Hematopoietic multipotent progenitor cell (in vitro differentiated cells): ENCODE results near the gene SIK2. TPM values are rescaled to one million over a fixed set of nuclear protein-coding genes. Genes with fewer than 3 reads are reported as not detected.

Experiments
- DNase-seq, 3 donors: peaks; one replicate each; pipeline ENCODE4 v3.0.0-alpha.2; 2011 to 2015; ENCODE audit warnings: low read depth in 2 of 3, low spot score in 2 of 3
- total RNA-seq: library from RNA; depleted of rRNA; stranded (reverse); fragments of >200 nt; gene quantifications from one replicate; pipeline ENCODE4 v1.2.3, GENCODE V29; 2012

The SIK2 gene
- total RNA-seq = 8.1 TPM

- DNase-seq = peak; percentile 77 to 97 (median 96)
These were observed at the start of gene SIK2 for GRCh38 chr11:111601979-111602864. Gene SIK2 (plus strand): TSS chr11:111602449. CDS start chr11:111602564, 115 bp downstream.

GRCh38 chr11:111554532-111554931, 47.7 kb upstream of the SIK2 start:
- no peak for DNase-seq

- no peak for DNase-seq
These were observed 47.0 kb upstream of the SIK2 start for GRCh38 chr11:111555255-111555654.

GRCh38 chr11:111557425-111558111, 44.7 kb upstream of the SIK2 start:
- no peak for DNase-seq

GRCh38 chr11:111559800-111560464, 42.3 kb upstream of the SIK2 start:
- DNase-seq = no peak

GRCh38 chr11:111560800-111561199, 41.4 kb upstream of the SIK2 start:
- no peak for DNase-seq

GRCh38 chr11:111561306-111561705, 40.9 kb upstream of the SIK2 start:
- no peak for DNase-seq

GRCh38 chr11:111561791-111562325, 40.4 kb upstream of the SIK2 start:
- DNase-seq = no peak

- DNase-seq = no peak
These were observed 39.4 kb upstream of the SIK2 start for GRCh38 chr11:111562692-111563389.

GRCh38 chr11:111565114-111565720, 37.0 kb upstream of the SIK2 start:
- peak; percentile 40 to 77 (median 59) for DNase-seq

GRCh38 chr11:111566324-111566723, 35.9 kb upstream of the SIK2 start:
- no peak for DNase-seq

- DNase-seq = no peak
These were observed 32.8 kb upstream of the SIK2 start for GRCh38 chr11:111569476-111569875.

GRCh38 chr11:111570796-111571195, 31.5 kb upstream of the SIK2 start:
- DNase-seq = no peak

- DNase-seq = peak in 1 of 3 donors; percentile 26
These were observed 30.3 kb upstream of the SIK2 start for GRCh38 chr11:111571829-111572501.

- DNase-seq = no peak
These were observed 29.7 kb upstream of the SIK2 start for GRCh38 chr11:111572581-111572980.

GRCh38 chr11:111573821-111574249, 28.4 kb upstream of the SIK2 start:
- DNase-seq = no peak

- DNase-seq = no peak
These were observed 27.6 kb upstream of the SIK2 start for GRCh38 chr11:111574373-111575225.

GRCh38 chr11:111575740-111576139, 26.5 kb upstream of the SIK2 start:
- no peak for DNase-seq
